Measurements from ENCODE around the gene SVOPL.
A peak's percentile ranks its signal among the peaks of the same experiment; 100 is the strongest.
"Not testable (repeated sequence)": the region's sequence is repeated elsewhere in the genome, so short reads cannot be mapped to it uniquely, and the experiment has no call there.

Gene SVOPL

DNA sequence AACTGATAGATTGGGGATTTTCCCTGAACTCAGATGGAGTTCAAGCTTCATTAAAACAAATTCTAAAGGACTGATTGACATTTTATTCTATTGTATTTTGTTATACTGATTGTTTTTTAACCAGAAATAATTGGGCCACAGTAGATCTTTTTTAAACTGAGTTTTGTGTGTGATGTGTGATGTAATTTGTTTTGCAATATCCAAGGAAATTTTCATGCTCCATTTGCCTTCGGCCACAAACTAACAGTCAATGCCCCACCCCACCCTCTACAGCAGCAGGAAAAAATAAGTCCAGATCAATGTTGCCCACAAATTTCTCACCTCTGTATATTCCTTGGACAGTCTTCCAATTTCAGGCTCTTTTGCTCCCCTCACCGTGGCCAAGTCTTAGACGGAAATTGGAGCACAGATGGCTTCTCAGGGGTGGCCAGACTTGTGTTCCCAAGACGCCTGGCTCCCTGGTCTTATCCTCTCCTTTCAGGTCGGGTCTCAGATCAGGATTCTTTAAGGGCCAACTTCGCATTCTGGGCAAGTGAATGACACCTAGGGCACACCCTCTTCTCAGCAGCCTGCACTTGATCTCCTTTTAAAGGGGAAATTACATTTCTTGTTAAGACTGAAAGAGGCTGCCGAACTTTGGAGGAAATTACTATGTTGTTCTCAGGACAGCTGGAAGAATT, at the start of gene SVOPL:
Gene SVOPL, minus strand, starts transcription at position 506 of the 680 bp plus-strand sequence. CDS start 22,317 bp downstream, outside the sequence.
- DNase-seq (ENCODE audit: low read depth, low spot score), result no peak
- no peak within 1 kb of the TSS for H3K27ac ChIP-seq

DNA sequence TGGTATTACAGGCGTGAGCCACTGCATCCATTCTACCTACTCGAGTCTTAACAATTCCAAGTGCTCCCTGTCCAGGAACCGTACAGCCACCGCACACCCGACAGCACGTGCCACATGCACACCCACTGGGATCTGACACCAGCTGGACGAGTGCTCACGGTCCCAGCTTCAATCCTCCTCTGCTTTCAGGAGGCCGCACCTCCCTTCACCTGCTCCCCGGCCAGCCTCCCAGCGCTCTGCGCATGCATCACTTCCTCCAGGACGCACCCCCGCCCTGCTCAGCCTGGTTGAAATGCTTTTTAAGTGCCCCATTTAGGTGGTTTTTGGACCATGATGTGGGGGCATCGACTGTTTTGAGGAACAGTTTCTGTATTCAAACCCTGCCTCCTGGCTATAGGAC, 49.3 kb upstream of the SVOPL start:
- DNase-seq (ENCODE audit: low read depth, low spot score), result no peak
- H3K27ac ChIP-seq, result no peak overlapping the region

- no peak overlapping the region for H3K27ac ChIP-seq
- DNase-seq (ENCODE audit: low read depth, low spot score), result no peak
Measured at GRCh38 chr7:138749960-138750359, 48.8 kb upstream of the SVOPL start.

- H3K27ac ChIP-seq, result no peak overlapping the region
- no peak for DNase-seq (ENCODE audit: low read depth, low spot score)
Measured at GRCh38 chr7:138748666-138749065, 47.5 kb upstream of the SVOPL start.

GRCh38 chr7:138746073-138746472, 44.9 kb upstream of the SVOPL start:
- H3K27ac ChIP-seq, result no peak overlapping the region
- no peak for DNase-seq (ENCODE audit: low read depth, low spot score)

DNA sequence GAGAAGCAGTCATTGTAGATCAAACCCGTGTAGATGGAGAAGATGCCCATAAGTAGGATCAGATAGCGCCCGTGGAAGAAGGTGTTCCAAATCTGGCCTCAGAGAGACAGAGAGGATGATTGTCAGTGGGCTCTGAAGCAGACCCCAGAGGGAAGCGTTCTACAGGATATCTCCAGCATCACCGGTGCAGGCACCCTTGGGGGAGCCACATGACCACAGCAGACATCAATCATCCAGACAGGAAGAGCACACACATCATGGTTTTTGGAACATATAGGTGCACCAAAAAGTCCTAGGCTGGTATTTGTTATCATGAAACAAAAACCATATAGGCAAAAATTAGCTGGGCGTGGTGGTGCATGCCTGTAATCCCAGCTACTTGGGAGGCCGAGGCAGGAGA, 44.0 kb upstream of the SVOPL start:
- no peak for DNase-seq (ENCODE audit: low read depth, low spot score)
- no peak overlapping the region for H3K27ac ChIP-seq

DNA sequence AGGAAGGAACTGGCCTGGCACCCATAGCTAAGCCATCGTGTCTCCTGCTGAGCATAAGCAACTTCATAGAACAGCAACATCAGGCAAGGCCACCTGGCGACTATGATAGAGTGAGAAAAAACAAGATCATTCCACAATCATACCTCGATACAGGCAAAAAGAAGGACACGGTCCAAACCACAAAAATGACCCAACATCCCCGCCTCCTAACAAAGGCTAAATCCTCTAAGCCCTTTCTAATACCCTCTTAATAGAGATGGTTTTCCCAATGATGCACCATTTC, 40.2 kb upstream of the SVOPL start:
- no peak overlapping the region for H3K27ac ChIP-seq
- DNase-seq (ENCODE audit: low read depth, low spot score), result no peak

DNA sequence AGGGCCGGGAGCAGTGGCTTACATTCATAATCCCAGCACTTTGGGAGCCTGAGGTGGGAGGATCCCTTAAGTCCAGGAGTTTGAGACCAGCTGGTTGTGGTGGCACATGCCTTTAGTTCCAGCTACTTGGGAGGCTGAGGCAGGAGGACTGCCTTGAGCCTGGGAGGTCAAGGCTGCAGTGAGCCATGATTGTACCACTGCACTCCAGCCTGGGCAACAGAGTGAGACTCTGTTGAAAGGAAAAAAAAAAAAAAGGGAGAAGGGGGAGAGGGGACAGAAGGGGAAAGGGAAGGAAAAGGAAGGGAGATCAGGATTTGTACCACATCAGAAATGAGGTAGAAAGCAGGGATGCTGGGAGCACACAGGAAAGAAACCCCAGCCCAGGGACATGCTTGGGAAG, 38.7 kb upstream of the SVOPL start:
- DNase-seq (ENCODE audit: low read depth, low spot score), result no peak
- H3K27ac ChIP-seq, result no peak overlapping the region

GRCh38 chr7:138738551-138739335, 37.6 kb upstream of the SVOPL start:
- H3K27ac ChIP-seq, result no peak overlapping the region
- DNase-seq (ENCODE audit: low read depth, low spot score), result no peak

- no peak overlapping the region for H3K27ac ChIP-seq
- no peak for DNase-seq (ENCODE audit: low read depth, low spot score)
Measured at GRCh38 chr7:138738114-138738513, 37.0 kb upstream of the SVOPL start.

GRCh38 chr7:138735399-138735798, 34.2 kb upstream of the SVOPL start:
- no peak overlapping the region for H3K27ac ChIP-seq
- DNase-seq (ENCODE audit: low read depth, low spot score), result no peak

DNA sequence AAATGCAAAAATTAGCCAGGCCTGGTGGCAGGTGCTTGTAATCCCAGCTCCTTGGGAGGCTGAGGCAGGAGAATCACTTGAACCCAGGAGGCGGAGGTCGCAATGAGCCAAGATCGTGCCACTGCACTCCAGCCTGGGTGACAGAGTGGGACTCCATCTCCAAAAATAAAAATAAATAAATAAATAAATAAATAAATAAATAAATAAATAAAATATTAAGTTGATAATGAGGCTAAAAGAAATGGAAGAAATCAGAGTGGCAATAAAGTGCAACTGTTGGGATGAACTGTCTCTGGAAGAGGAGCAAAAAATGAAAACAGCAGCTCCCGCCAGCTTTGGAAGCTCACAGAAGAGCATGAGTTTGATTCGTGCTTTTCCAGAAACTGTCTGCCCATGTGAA, 30.6 kb upstream of the SVOPL start:
- H3K27ac ChIP-seq; DNase-seq (ENCODE audit: low read depth, low spot score): not testable (repeated sequence)

DNA sequence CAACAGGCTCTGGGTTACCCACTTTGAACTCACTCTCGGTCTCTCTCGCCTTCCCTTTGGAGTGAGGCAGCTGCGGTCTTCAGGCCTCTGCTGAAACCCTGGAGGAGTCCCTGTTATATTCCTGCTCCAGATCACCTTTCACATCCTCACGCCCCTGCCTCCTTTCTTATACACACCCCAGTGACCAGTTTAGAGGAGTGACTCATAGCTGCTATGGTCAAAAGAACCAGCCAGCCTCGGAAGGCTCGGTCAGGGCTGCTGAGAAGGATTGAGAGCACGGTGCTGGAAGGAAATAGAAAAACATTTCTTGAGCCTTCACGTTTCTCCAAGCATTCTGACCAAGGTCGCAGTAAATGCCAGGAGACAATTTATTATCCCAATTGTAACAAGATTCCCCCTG, 28.3 kb upstream of the SVOPL start:
- DNase-seq (ENCODE audit: low read depth, low spot score), result no peak
- H3K27ac ChIP-seq, result no peak overlapping the region

GRCh38 chr7:138727336-138728099, 26.4 kb upstream of the SVOPL start:
- peak; percentile 68 for DNase-seq (ENCODE audit: low read depth, low spot score)
- H3K27ac ChIP-seq, result peak overlapping the region; percentile 62

- H3K27ac ChIP-seq, result no peak overlapping the region
- DNase-seq (ENCODE audit: low read depth, low spot score), result no peak
Measured at GRCh38 chr7:138726288-138726687, 25.1 kb upstream of the SVOPL start.

GRCh38 chr7:138720286-138720685, 19.1 kb upstream of the SVOPL start:
- peak; percentile 56 for DNase-seq (ENCODE audit: low read depth, low spot score)
- peak overlapping the region; percentile 51 for H3K27ac ChIP-seq

- no peak for DNase-seq (ENCODE audit: low read depth, low spot score)
Measured at GRCh38 chr7:138716889-138717288, 15.7 kb upstream of the SVOPL start.

GRCh38 chr7:138713191-138713590, 12.0 kb upstream of the SVOPL start:
- H3K27ac ChIP-seq, result no peak overlapping the region
- DNase-seq (ENCODE audit: low read depth, low spot score), result no peak

More at GRCh38 chr7:138716889-138717288, 15.7 kb upstream of the SVOPL start:
- no peak overlapping the region for H3K27ac ChIP-seq

DNA sequence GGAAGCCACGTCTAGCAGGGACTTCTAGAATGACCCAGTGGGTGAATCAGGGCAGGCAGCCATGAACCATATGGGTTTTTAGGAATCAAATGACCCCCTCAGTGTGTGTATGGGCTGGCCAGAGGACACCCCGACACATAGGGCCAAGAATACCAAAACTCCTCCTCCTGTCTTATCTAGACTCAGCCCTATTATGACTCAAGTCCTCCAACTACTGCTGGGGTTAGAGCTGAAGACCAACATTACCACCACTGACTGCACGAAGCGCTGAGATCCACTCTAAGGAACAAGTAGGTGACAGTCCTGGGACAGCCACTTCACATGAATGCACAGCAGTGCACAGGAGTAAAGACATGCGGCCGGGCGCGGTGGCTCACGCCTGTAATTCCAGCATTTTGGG, 11.5 kb upstream of the SVOPL start:
- H3K27ac ChIP-seq, result no peak overlapping the region
- DNase-seq (ENCODE audit: low read depth, low spot score), result no peak

DNA sequence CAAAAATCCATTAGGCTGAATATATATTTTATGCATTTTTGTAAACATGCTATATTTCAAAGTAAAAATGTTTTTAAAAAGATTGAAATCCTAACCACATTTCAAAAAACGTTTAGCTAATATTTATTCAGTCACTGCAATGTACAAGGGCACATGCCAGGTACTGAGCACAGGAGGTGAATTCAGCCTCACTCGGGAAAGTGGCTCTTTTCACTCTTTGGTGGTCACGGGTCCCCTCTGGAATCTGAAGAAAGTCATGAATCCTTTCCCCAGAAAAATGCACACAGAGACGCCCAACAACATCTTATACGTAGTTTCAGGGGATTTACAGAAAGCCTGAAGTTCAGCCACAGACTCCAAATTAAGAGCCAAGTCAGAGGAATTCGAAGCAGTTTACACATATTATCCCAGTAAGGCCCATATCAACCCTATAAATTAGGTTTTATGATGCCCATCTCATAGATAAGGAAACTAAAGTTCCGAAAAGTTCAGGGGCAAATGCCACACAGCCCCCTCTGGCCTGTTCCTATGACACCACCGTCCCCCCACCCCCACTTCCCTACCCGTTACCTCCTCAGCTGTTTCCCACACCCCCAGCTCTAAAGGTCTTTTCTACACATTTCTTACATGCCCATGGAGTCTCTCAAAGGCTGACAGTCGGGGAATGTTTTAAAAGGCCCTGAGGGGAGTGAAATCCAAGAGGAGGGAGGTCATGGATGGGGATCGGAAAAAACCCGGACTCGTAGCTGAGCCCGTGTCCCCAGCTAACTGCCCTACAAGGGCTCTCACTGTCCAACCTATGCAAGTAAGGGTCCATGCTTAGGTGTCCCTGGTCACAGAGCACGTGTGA, 9.6 kb upstream of the SVOPL start:
- no peak overlapping the region for H3K27ac ChIP-seq
- no peak for DNase-seq (ENCODE audit: low read depth, low spot score)

All from epithelial cell of prostate (primary cell).